MCF 10A (cell line): Measurements from ENCODE around the gene NUP160. TPM values are rescaled to one million over a fixed set of nuclear protein-coding genes. Genes with fewer than 3 reads are reported as not detected.
"Not testable (repeated sequence)": the region's sequence is repeated elsewhere in the genome, so short reads cannot be mapped to it uniquely, and the experiment has no call there.

Source experiments
- BruUV-seq: library from RNA; stranded (reverse); fragments of 400-500 nt; replicated peaks from 2 replicates; lab custom pipeline; 2021; lab: Mats Ljungman, UMichigan
- CTCF ChIA-PET: fragments of 300-600 bp; sonication (Branson Sonifier 250); formaldehyde crosslinking; extraction: SDS; loops from one replicate; lab custom pipeline; 2021; ENCODE audit warnings: antibody characterized with exemption, inconsistent platforms; lab: Yijun Ruan, JAX
- POLR2A ChIA-PET: fragments of 300-600, 350-650 bp; sonication (Branson Sonifier 250); formaldehyde crosslinking; extraction: SDS; loops from one replicate; lab custom pipeline; 2020; ENCODE audit warnings: antibody characterized with exemption, inconsistent platforms; lab: Yijun Ruan, JAX
- DNase-seq: peaks from one replicate; pipeline ENCODE4 v3.0.0-alpha.2; 2018; ENCODE audit not compliant: unreplicated experiment
- H3K27ac Mint-ChIP-seq: one replicate; pipeline ENCODE4 v1.8.0; 2022; ENCODE audit warnings: mild to moderate bottlenecking, low read depth, mixed read lengths; ENCODE audit not compliant: unreplicated experiment
- H3K27me3 Mint-ChIP-seq: one replicate; pipeline ENCODE4 v1.8.0; 2022; ENCODE audit warnings: mixed read lengths; ENCODE audit not compliant: insufficient read depth, unreplicated experiment
- H3K36me3 Mint-ChIP-seq: one replicate; pipeline ENCODE4 v1.8.0; 2022; ENCODE audit warnings: mild to moderate bottlenecking, moderate library complexity, mixed read lengths; ENCODE audit not compliant: insufficient read depth, unreplicated experiment
- H3K4me1 Mint-ChIP-seq: one replicate; pipeline ENCODE4 v1.8.0; 2022; ENCODE audit warnings: mixed read lengths; ENCODE audit not compliant: insufficient read depth, unreplicated experiment
- H3K4me3 Mint-ChIP-seq: one replicate; pipeline ENCODE4 v1.8.0; 2022; ENCODE audit warnings: mild to moderate bottlenecking, moderate library complexity, mixed read lengths; ENCODE audit not compliant: unreplicated experiment
- H3K9me3 Mint-ChIP-seq: one replicate; pipeline ENCODE4 v1.8.0; 2022; ENCODE audit warnings: mixed read lengths; ENCODE audit not compliant: unreplicated experiment
- CTCF ChIP-seq: fragments of 200-600 bp; IDR thresholded peaks from one replicate; pipeline ENCODE4 v1.8.0; 2022; ENCODE audit warnings: antibody characterized with exemption, mild to moderate bottlenecking; ENCODE audit not compliant: unreplicated experiment
- intact Hi-C: fragments of 100-400 bp; cut with micrococcal nuclease; formaldehyde crosslinking; loops from 2 replicates; pipeline ENCODE4 v1.14.1; 2022
- total RNA-seq: library from RNA; stranded (reverse); gene quantifications from 2 replicates; pipeline ENCODE4 v1.2.3, GENCODE V29; 2022

NUP160 gene
- total RNA-seq, 1 experiment from 2014 or later = 33.8 TPM

- TF ChIP-seq CTCF = no peak
- Mint-ChIP-seq H3K9me3 (peaks cover 7% of the 10 kb centered on the region), H3K36me3 (no peaks in the 10 kb centered on the region), H3K27ac (no peak overlapping the region), H3K4me1 (no peaks in the 10 kb centered on the region), H3K27me3 (no peaks in the 10 kb centered on the region), H3K4me3 (no peak overlapping the region)
- no TSS peak for BruUV-seq
- POLR2A ChIA-PET = no interaction called here
- no peak for DNase-seq
- CTCF ChIA-PET = interaction anchor here (0.6 to 2.8 kb wide), 3 partner anchors 26 to 36 kb away, joined by 3 to 7 read pairs (median 3); no protein-coding TSS in a partner anchor
- intact Hi-C loops = no loop called here
Observed at GRCh38 chr11:47881145-47881544, 33.0 kb upstream of the NUP160 start.

GRCh38 chr11:47879259-47880158 lies 31.4 kb upstream of the NUP160 start:
- CTCF ChIA-PET = interaction anchor here (0.6 to 2.8 kb wide), 2 partner anchors 24 to 25 kb away, joined by 5 to 7 read pairs; no protein-coding TSS in a partner anchor

GRCh38 chr11:47875858-47876257 lies 27.7 kb upstream of the NUP160 start:
- DNase-seq, H3K36me3 Mint-ChIP-seq, H3K27ac Mint-ChIP-seq, intact Hi-C loops, H3K27me3 Mint-ChIP-seq, POLR2A ChIA-PET, H3K4me3 Mint-ChIP-seq, H3K4me1 Mint-ChIP-seq, BruUV-seq: not testable (repeated sequence)
- peaks cover 21% of the 10 kb centered on the region for H3K9me3 Mint-ChIP-seq
- CTCF ChIA-PET = interaction anchor here (1.1 kb wide), 1 partner anchor 57 kb away, joined by 3 read pairs; no protein-coding TSS in a partner anchor

More at GRCh38 chr11:47879259-47880158, 31.4 kb upstream of the NUP160 start:
- H3K9me3 Mint-ChIP-seq = peaks cover 13% of the 10 kb centered on the region
- DNase-seq = no peak
- no TSS peak for BruUV-seq
- H3K27ac Mint-ChIP-seq = no peak overlapping the region
- H3K27me3 Mint-ChIP-seq = no peaks in the 10 kb centered on the region
- no peak overlapping the region for H3K4me3 Mint-ChIP-seq
- intact Hi-C loops = no loop called here
- H3K4me1 Mint-ChIP-seq = no peaks in the 10 kb centered on the region
- H3K36me3 Mint-ChIP-seq = no peaks in the 10 kb centered on the region
- TF ChIP-seq CTCF = no peak
- POLR2A ChIA-PET = interaction anchor here (0.6 kb wide), 1 partner anchor 102 kb away, joined by 3 read pairs; no protein-coding TSS in a partner anchor

GRCh38 chr11:47870404-47870803 lies 22.3 kb upstream of the NUP160 start:
- DNase-seq = no peak
- H3K4me1 Mint-ChIP-seq = no peaks in the 10 kb centered on the region
- POLR2A ChIA-PET = interaction anchor here (1.0 kb wide), 1 partner anchor 12 kb away, joined by 3 read pairs; no protein-coding TSS in a partner anchor
- TF ChIP-seq CTCF = no peak
- H3K36me3 Mint-ChIP-seq = no peaks in the 10 kb centered on the region
- CTCF ChIA-PET = no interaction called here
- H3K9me3 Mint-ChIP-seq = peaks cover 7% of the 10 kb centered on the region
- no TSS peak for BruUV-seq
- intact Hi-C loops = no loop called here
- H3K27me3 Mint-ChIP-seq = no peaks in the 10 kb centered on the region
- no peak overlapping the region for H3K27ac Mint-ChIP-seq
- H3K4me3 Mint-ChIP-seq = no peak overlapping the region
